GM19023 (cell line): Measurements from ENCODE around the gene CMYA5.
"Not testable (repeated sequence)": the region's sequence is repeated elsewhere in the genome, so short reads cannot be mapped to it uniquely, and the experiment has no call there.

Experiments used
- ATAC-seq: cut with Tn5 transposase; IDR thresholded peaks from one replicate; pipeline ENCODE4 v1.9.1; 2021; ENCODE audit warnings: mild to moderate bottlenecking, moderate library complexity; ENCODE audit not compliant: unreplicated experiment

CMYA5 gene

GRCh38 chr5:79746642-79747569 lies 57.3 kb downstream of the CMYA5 start:
- no peak for ATAC-seq

- no peak for ATAC-seq
Measured at GRCh38 chr5:79750611-79751510, 61.2 kb downstream of the CMYA5 start.

- no peak for ATAC-seq
Measured at GRCh38 chr5:79753092-79753491, 63.5 kb downstream of the CMYA5 start.

- ATAC-seq, result no peak
Measured at GRCh38 chr5:79753877-79754645, 64.4 kb downstream of the CMYA5 start.

GRCh38 chr5:79754865-79755555 lies 65.4 kb downstream of the CMYA5 start:
- ATAC-seq, result no peak

- ATAC-seq, result no peak
Measured at GRCh38 chr5:79756076-79756475, 66.4 kb downstream of the CMYA5 start.

- ATAC-seq, result no peak
Measured at GRCh38 chr5:79759436-79759835, 69.8 kb downstream of the CMYA5 start.

GRCh38 chr5:79759848-79760247 lies 70.2 kb downstream of the CMYA5 start:
- no peak for ATAC-seq

- ATAC-seq, result no peak
Measured at GRCh38 chr5:79762929-79763328, 73.3 kb downstream of the CMYA5 start.

- not testable (repeated sequence) for ATAC-seq
Measured at GRCh38 chr5:79764147-79764546, 74.5 kb downstream of the CMYA5 start.

GRCh38 chr5:79771387-79771786 lies 81.8 kb downstream of the CMYA5 start:
- no peak for ATAC-seq

GRCh38 chr5:79772651-79773050 lies 83.0 kb downstream of the CMYA5 start:
- no peak for ATAC-seq

- ATAC-seq, result no peak
Measured at GRCh38 chr5:79773612-79774011, 84.0 kb downstream of the CMYA5 start.

- no peak for ATAC-seq
Measured at GRCh38 chr5:79774171-79774854, 84.7 kb downstream of the CMYA5 start.

GRCh38 chr5:79774855-79775237 lies 85.2 kb downstream of the CMYA5 start:
- ATAC-seq, result no peak

- not testable (repeated sequence) for ATAC-seq
Measured at GRCh38 chr5:79784741-79785140, 95.1 kb downstream of the CMYA5 start.

GRCh38 chr5:79785983-79786382 lies 96.3 kb downstream of the CMYA5 start:
- no peak for ATAC-seq

- ATAC-seq, result no peak
Measured at GRCh38 chr5:79787448-79787847, 97.8 kb downstream of the CMYA5 start.

GRCh38 chr5:79791843-79792242 lies 102.2 kb downstream of the CMYA5 start:
- no peak for ATAC-seq

GRCh38 chr5:79792463-79792862 lies 102.8 kb downstream of the CMYA5 start:
- no peak for ATAC-seq
